Measurements from ENCODE around the gene ARL6IP1.
"Not testable (repeated sequence)": the region's sequence is repeated elsewhere in the genome, so short reads cannot be mapped to it uniquely, and the experiment has no call there.

ARL6IP1 gene

DNA sequence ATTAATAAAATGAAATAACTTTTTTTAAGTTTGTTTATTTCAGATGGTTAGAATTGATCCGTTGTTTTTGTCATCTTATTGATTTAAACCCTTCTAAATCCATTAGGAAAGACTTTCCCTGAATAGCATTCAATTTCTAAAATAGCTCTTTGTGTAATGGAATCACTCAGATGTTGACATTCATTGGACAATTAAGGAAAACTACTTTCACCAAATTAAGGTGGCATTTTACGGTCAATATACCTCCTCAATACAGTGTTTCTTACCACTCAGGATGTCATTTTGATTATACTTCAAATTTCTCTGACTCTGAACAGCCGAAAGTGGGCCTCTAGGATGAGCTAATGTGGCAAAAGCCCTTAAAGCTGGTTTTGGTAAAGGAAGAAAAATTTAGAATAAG, 1.8 kb downstream of the ARL6IP1 start:
- DNase-seq (ENCODE audit: low read depth) = no peak

GRCh38 chr16:18797746-18798145, 3.6 kb downstream of the ARL6IP1 start:
- no peak for DNase-seq (ENCODE audit: low read depth)

- DNase-seq (ENCODE audit: low read depth) = no peak
Observed at GRCh38 chr16:18796377-18796776, 5.0 kb downstream of the ARL6IP1 start.

DNA sequence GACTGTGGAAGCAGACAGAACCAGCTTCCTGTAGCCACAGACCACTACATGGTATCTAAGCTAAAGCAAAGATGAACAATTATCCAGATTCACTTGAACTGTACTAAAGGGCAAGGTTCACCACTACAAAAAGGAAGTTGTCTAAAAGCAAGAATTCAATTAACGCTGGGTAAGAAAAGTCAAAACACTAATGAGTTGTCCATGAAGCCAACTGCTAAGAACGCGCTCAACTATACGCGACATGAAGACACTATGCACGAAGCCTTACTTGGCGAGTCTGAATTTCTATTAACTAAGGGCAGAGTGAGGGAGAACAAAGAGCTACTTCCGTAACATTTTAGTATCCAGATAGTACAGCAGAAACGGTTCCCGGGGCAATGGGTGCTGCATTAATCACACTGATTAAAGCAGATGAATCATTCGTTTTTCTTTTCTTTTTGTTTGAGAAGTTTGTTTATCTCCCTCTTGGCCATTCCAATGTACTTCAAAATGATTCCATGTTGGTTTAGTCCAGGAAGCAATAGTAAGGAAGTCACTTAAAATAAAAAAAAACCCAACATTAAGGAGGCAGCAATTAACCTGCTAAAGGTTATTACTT, 8.4 kb downstream of the ARL6IP1 start:
- DNase-seq (ENCODE audit: low read depth) = no peak

DNA sequence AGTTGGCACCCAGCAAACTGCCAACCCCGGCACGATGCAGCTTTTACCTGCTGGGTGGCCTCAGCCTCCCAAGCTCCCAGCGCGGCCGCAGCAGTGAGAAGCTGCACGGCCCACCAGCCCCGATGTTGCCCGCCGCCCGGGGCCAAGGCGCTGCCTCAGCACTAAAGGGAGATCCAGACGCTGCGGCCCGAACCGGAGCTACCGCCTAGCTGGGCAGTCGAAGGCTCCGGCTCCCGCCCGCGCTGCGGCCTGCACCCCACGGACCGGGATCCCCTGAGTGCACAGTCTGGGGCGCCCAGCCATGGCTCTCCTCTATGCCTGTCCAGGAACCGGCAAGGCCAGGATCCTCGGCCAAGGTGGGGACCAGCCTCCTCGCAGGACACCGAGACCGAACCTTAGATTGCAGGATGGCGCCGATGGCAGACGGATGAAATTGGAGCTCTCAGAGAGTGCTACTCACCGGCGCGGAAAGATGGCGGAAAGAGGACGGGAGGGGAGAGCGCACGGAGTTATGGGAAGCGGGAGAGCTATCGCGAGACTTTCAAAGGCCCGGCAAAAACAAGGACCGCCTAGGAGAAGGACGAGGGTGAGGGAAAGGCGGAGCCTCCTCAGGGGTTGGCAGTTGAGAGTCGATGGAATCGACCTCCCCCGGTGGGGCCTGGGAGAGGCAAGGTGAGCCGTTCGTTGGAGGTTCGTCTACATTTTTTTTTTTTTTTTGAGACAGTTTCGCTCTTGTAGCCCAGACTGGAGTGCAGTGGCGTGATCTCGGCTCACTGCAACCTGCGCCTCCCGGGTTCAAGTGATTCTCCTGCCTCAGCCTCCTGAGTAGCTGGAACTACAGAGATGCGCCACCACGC, 11.3 kb downstream of the ARL6IP1 start, which contains the start of gene RPS15A:
TSS of gene RPS15A (minus strand) at position 485 of the 857 bp plus-strand sequence. CDS start 1,221 bp downstream, outside the sequence.
- DNase-seq (ENCODE audit: low read depth) = peak; percentile 83

- DNase-seq (ENCODE audit: low read depth) = no peak
Observed at GRCh38 chr16:18789515-18789849, 11.9 kb downstream of the ARL6IP1 start.

GRCh38 chr16:18788828-18789514, 12.4 kb downstream of the ARL6IP1 start:
- DNase-seq (ENCODE audit: low read depth) = no peak

- no peak for DNase-seq (ENCODE audit: low read depth)
Observed at GRCh38 chr16:18784917-18785623, 16.3 kb downstream of the ARL6IP1 start.

DNA sequence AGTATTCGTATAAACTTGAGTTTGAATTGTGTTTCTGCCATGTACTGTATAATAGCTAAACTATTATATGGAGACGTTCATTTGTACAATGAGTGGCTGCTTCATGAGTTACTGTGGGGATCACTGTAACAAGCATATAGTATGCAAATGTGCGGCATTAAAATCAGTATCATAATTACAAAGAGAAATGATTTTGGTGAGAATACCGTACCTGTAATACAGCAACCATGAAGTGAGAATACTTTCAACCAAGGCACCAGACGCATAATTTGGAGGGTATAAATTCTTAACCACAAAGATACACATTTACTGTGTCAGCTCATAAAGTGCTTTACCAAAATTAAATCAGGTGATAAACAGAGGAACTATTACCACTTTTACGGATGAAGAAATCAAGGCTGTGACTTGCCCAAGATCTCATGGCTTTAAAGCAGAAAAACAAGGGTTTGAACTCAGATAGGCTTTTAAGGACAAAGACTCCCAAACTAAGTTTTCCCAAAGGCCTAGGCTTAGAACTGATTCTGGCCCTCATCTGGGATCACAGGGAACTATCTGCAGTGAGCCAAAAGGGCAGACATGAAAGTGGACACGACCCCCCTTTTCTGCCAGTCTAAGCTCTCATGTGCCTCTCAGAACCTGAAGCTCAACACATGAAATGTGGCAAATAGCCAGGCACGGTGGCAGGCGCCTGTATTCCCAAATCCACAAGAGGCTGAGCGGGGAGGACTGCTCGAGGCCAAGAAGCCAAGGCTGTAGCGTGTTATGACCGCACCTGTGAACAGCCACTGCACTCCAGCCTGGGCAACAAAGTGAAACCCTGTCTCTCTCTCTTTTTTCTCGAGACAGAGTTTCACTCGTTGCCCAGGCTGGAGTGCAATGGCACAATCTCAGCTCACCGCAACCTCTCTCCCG, 17.7 kb downstream of the ARL6IP1 start:
- no peak for DNase-seq (ENCODE audit: low read depth)

DNA sequence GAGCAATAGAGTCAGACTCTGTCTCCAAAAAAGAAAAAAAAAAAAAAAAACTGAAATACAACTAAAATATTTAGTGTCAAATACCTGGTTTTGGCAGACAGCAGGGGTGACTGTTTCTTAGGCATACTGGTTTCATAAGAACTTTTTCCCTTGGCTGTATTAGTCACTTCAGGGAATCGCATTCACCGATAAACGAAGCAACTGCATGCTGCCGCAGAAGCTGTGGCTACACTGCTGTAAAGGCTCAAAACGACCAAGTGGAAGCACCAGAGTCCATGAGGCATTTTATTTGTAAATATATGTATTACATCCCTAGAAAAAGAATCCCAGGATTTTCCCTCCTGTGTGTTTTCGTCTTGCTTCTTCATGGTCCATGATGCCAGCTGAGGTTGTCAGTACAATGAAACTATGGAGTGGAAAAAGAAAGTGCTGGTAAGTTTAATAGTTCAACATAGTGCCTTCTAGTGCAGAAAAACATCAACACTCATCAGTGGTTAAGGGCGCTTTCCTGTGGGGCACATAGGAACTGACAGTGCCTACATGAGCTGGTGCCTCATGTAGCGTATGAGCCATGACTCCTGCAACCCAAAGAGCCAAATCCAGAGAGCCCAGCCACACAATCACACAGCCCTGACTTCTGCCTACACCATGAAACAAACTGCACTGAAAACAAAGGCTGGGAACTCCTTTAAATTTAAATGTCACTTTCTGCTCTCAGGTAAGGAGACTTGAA, 18.5 kb downstream of the ARL6IP1 start:
- DNase-seq (ENCODE audit: low read depth) = no peak

DNA sequence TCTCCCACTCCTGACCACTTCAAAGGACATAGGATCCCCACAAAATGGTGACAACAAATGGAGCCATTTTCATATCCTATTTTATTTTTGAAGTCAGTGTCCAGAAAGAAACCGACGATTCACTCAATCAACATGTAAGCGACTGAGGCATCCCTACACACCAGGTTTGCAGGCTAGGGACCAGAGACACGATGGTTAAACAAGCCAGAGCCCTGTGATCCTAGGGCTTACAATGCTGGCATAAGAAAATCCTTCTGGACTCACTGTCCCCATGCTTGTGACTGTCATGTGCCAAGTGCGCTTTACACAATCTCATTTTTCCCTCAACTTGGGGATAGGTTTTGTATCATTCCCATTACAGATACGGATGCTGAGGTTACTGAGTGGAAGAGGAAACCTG, 20.1 kb downstream of the ARL6IP1 start:
- DNase-seq (ENCODE audit: low read depth) = not testable (repeated sequence)

GRCh38 chr16:18780460-18781026, 20.8 kb downstream of the ARL6IP1 start:
- DNase-seq (ENCODE audit: low read depth) = not testable (repeated sequence)

DNA sequence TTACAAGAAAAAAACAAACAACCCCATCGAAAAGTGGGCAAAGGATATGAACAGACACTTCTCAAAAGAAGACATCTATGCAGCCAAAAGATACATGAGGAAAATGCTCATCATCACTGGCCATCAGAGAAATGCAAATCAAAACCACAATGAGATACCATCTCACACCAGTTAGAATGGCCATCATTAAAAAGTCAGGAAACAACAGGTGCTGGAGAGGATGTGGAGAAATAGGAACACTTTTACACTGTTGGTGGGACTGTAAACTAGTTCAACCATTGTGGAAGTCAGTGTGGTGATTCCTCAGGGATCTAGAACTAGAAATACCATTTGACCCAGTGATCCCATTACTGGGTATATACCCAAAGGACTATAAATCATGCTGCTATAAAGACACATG, 23.7 kb downstream of the ARL6IP1 start:
- not testable (repeated sequence) for DNase-seq (ENCODE audit: low read depth)

DNA sequence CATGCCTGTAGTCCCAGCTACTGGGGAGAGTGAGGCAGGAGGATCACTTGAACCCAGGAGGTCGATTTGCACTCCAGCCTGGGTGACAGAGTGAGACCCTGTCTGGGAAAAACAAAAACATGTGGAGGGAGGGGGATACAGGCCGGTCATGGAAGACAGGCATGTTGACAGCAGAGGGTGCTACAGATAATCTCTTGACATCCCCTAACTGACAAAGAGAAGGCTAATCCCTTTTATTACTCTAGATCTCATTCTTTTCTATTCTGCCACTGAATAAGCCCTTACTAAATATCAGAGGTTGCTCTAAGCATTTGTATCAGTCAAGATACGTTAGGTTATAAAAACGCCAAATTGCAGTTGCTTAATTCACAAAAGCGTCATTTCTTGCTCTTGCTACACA, 25.0 kb downstream of the ARL6IP1 start:
- DNase-seq (ENCODE audit: low read depth) = not testable (repeated sequence)

DNA sequence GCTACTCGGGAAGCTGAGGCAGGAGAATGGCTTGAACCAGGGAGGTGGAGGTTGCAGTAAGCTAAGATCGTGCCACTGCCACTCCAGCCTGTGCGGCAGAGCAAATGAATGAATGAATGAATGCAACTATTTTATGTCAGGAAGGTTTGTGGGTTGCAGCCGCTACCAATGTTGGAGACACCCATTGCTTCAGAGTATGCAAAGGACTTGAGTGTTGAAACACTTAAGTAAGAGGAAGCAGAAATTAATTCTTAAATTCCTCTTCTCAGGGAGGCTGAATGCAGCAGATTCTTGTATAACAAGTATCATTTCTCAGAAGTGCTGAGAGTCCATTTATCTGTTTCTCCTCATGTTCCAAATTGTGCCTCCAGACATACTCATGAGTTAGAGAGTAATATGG, 26.7 kb downstream of the ARL6IP1 start:
- not testable (repeated sequence) for DNase-seq (ENCODE audit: low read depth)

DNA sequence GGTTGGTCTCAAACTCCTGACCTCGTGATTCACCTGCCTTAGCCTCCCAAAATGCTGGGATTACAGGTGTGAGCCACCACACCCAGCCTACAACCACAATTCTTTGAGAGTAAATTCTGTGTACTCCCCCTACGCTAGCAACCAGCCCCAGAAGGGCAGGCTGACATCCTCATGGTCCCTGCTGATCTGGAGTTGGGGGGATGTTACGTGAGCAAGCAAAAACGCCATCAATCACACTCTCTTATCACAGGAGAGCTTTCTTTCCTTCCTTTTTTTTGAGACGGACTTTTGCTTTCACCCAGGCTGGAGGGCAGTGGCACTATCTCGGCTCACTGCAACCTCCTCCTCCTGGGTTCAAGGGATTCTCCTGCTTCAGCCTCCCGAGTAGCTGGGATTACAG, 29.2 kb downstream of the ARL6IP1 start:
- DNase-seq (ENCODE audit: low read depth) = not testable (repeated sequence)

GRCh38 chr16:18770336-18770962, 30.9 kb downstream of the ARL6IP1 start:
- not testable (repeated sequence) for DNase-seq (ENCODE audit: low read depth)

- not testable (repeated sequence) for DNase-seq (ENCODE audit: low read depth)
Observed at GRCh38 chr16:18767217-18767616, 34.1 kb downstream of the ARL6IP1 start.

DNA sequence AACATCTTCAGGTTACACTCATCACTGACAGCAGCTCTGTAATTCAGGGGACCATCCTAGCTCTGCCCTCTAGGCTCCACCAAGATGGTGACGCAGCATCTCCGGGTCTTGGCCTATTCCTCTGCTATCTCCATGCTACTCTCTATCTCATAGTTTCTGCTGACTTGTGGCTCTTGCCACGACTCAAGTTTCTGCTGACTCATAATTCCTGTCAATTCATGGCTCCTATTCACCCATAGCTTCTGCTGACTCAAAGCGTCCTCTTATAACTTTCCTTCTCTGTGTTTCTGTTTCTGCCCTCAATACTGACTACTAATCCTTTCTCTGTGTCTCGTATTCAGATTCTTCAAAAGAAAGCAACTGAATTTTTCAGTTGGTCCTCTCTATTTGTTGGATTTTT, 38.6 kb downstream of the ARL6IP1 start:
- not testable (repeated sequence) for DNase-seq (ENCODE audit: low read depth)
